H1 (cell line): ENCODE data around the gene GUCA2B. TPM values are rescaled to one million over a fixed set of nuclear protein-coding genes. Genes with fewer than 3 reads are reported as not detected.

Experiments
- BACH1 ChIP-seq: IDR thresholded peaks from 2 replicates; pipeline ENCODE4 v1.6.1; 2012; ENCODE audit warnings: low read length, improper control_type of control experiment
- CHD7 ChIP-seq: fragments of 300-600 bp; sonication (generic); IDR thresholded peaks from 2 replicates; pipeline ENCODE4 v1.7.1; 2012; ENCODE audit warnings: low read length, moderate library complexity, mild to moderate bottlenecking, inconsistent platforms; ENCODE audit not compliant: insufficient replicate concordance
- KDM5A ChIP-seq: fragments of 200-600 bp; IDR thresholded peaks from 2 replicates; pipeline ENCODE4 v1.7.1; 2012; ENCODE audit warnings: mild to moderate bottlenecking, low read length, inconsistent platforms, mixed read lengths
- MAX ChIP-seq: IDR thresholded peaks from 2 replicates; pipeline ENCODE4 v1.6.1; 2012; ENCODE audit warnings: inconsistent platforms
- PHF8 ChIP-seq: fragments of 200-600 bp; sonication (generic); conservative IDR thresholded peaks from 2 replicates; pipeline ENCODE4 v1.7.1; 2012; ENCODE audit warnings: low read depth, mild to moderate bottlenecking, inconsistent platforms, low read length, moderate library complexity
- TAF7 ChIP-seq: optimal IDR thresholded peaks from 2 replicates; pipeline ENCODE3; 2011; ENCODE audit warnings: low read depth, mild to moderate bottlenecking, inconsistent platforms, low read length, moderate library complexity, borderline replicate concordance
- polyA plus RNA-seq, 7 experiments: library from polyadenylated mRNA; depleted of rRNA in 3 of 7; stranded (reverse) in 5 of 7; unstranded in 2 of 7; fragments of >200 nt in 5 of 7; fragments of 200-250 nt in 2 of 7; gene quantifications; 1 replicate in 5 of 7; 2 replicates in 1 of 7; 4 replicates in 1 of 7; pipeline versions ENCODE4 v1.2.1 to v1.2.3, GENCODE V29; 2011 to 2013; ENCODE audit warnings: missing spikeins in 2 of 7, mixed read lengths in 2 of 7
- total RNA-seq: library from RNA; stranded (reverse); fragmentation: NEBNext Ultra II Directional; extraction: Animal tissue kit (Norgen Biotek cat#: 25700); gene quantifications from 2 replicates; pipeline ENCODE4 v1.2.1, GENCODE V29; 2021

The GUCA2B gene
- total and polyA plus RNA-seq, 2 of the 8 experiments (the other 6 are each of a cell fraction or from before 2014, with no cell fraction given) = not detected

GRCh38 chr1:42164551-42165420 is 11.6 kb downstream of the GUCA2B start, which contains the start of gene GUCA2A (continued):
- TF ChIP-seq CHD7 = no peak
- TF ChIP-seq BACH1 = no peak
- TF ChIP-seq TAF7 = no peak
- TF ChIP-seq KDM5A = no peak
- no peak for TF ChIP-seq PHF8
- TF ChIP-seq MAX = no peak
